Measurements from ENCODE around the gene HS6ST3. TPM values are rescaled to one million over a fixed set of nuclear protein-coding genes. Genes with fewer than 3 reads are reported as not detected.

Gene HS6ST3
- total RNA-seq, 2 experiments from 2014 or later = not detected

DNA sequence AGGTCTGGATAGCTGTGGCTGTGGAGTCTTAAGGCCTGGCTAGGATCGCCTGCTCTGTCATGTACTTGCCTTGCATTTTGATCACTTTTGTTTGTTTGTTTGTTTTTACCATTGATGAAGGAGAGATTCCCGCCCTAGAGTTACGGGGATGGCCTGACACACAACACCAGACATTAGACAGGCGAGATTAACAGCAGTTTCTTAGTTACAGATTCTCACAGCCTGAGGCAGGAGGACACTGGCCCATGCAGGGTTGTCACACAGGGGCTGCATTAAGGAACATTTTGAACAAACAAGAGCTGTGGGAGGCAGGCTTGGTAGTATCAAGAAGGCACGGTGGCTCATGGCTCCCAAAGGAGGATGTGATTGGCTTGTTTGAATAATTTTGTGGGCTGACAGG is 291.8 kb downstream of the HS6ST3 start:
- Mint-ChIP-seq H3K9me3 (ENCODE audit: insufficient read depth) (peaks cover 7% of the 10 kb centered on the region), H3K27ac (no peak overlapping the region), H3K36me3 (ENCODE audit: low read depth) (no peaks in the 10 kb centered on the region), H3K27me3 (ENCODE audit: low read depth) (no peaks in the 10 kb centered on the region), H3K4me3 (no peak overlapping the region), H3K4me1 (ENCODE audit: low read depth) (no peaks in the 10 kb centered on the region)
- DNase-seq = no peak
- CTCF ChIA-PET = no interaction called here
- no peak for ATAC-seq
- POLR2A ChIA-PET = no interaction called here

DNA sequence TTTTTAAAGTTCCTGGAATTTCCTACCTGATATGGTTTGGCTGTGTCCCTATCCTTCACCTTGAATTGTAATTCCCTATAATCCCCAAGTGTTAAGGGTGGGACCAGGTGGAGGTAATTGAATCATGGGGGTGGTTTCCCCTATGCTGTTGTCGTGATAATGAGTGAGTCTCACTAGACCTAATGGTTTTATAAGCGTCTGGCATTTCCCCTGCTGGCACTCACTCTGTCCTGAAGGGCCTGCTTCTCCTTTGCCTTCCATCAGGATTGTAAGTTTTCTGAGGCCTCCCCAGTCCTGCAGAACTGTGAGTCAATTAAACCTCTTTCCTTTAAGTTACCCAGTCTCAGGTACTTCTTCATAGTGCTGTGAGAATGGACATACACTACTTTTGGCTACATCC is 298.7 kb downstream of the HS6ST3 start:
- Mint-ChIP-seq H3K36me3 (ENCODE audit: low read depth) (no peaks in the 10 kb centered on the region), H3K4me1 (ENCODE audit: low read depth) (no peaks in the 10 kb centered on the region), H3K27ac (no peak overlapping the region), H3K9me3 (ENCODE audit: insufficient read depth) (peaks cover 3% of the 10 kb centered on the region), H3K27me3 (ENCODE audit: low read depth) (no peaks in the 10 kb centered on the region), H3K4me3 (no peak overlapping the region)
- ChIA-PET CTCF (no interaction called here), POLR2A (no interaction called here)
- ATAC-seq = no peak
- DNase-seq = no peak

DNA sequence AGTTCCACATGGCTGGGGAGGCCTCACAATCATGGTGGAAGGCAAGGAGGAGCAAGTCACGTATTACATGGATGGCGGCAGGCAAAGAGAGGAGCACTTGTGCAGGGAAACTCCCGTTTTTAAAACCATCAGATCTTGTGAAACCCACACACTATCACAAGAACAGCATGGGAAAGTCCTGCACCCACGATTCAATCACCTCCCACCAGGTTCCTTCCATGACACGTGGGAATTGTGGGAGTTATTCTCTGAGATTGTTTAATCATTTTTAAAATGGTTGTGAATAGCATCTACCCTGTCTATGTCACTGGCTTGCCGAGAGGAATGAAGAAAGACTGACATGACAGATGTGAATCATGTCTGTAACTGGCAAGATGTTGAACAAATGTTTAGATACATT is 301.7 kb downstream of the HS6ST3 start:
- Mint-ChIP-seq H3K9me3 (ENCODE audit: insufficient read depth) (no peaks in the 10 kb centered on the region), H3K36me3 (ENCODE audit: low read depth) (no peaks in the 10 kb centered on the region), H3K4me1 (ENCODE audit: low read depth) (no peaks in the 10 kb centered on the region), H3K27ac (no peak overlapping the region), H3K27me3 (ENCODE audit: low read depth) (no peaks in the 10 kb centered on the region), H3K4me3 (no peak overlapping the region)
- no peak for DNase-seq
- POLR2A ChIA-PET = no interaction called here
- CTCF ChIA-PET = no interaction called here
- ATAC-seq = no peak

DNA sequence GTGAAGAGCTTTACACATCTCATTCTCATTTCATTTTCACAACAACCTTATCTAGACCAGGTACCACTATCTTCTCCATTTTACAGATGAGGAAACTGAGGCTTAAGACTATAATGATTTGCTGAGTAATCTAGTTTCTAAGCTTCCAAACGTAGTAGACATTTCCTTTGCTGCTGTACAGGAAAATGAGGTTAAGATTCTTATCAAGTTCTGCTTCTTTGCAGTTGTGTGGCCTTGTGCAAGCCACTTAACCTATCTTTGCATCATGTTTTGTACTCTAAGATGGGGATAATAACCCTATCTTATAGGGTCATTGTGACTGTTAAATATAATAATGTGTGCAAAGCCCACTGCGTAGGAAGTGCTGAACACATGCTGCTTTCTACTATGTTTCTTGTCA is 307.9 kb downstream of the HS6ST3 start:
- Mint-ChIP-seq H3K36me3 (ENCODE audit: low read depth) (no peaks in the 10 kb centered on the region), H3K27me3 (ENCODE audit: low read depth) (no peaks in the 10 kb centered on the region), H3K4me1 (ENCODE audit: low read depth) (no peaks in the 10 kb centered on the region), H3K4me3 (no peak overlapping the region), H3K9me3 (ENCODE audit: insufficient read depth) (no peaks in the 10 kb centered on the region), H3K27ac (no peak overlapping the region)
- POLR2A ChIA-PET = no interaction called here
- DNase-seq (no peak), ATAC-seq (no peak)
- CTCF ChIA-PET = no interaction called here

DNA sequence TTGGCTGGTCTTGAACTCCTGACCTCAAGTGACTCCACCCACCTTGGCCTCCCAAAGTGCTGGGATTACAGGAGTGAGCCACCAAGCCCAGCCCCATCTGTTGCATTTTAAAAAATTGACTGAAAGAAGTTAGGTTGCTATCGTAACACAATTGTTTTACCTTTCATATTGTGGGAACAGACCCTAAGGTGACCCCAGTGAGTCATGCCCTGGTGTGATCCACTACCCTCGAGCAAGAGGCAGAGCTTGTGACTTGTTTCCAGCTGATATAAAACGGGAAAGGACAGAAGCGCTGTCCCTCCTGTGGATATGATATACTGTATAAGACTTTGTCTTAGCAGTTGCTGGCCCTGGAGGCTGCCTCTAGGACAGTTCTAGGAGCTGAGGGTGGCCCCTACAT is 308.6 kb downstream of the HS6ST3 start:
- ChIA-PET POLR2A (no interaction called here), CTCF (no interaction called here)
- no peak for ATAC-seq

DNA sequence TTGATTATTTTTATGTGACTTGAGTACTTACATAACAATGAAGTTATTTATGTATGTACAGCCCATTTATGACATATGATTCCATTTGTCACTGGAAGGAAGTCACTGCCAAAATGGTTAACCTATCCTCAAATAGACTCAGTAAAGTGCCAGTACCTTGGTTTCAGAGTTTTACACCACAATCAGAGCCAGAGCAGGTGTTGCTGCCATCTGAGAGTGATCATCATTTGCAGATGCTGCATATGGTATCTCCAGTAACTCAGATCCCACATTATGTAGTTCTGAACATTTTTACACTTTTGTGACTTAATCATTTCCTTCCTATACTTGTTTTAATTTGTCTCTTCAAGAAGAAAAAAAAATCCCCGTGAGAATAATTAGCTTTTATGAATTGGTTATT is 313.3 kb downstream of the HS6ST3 start:
- Mint-ChIP-seq H3K4me3 (no peak overlapping the region), H3K4me1 (ENCODE audit: low read depth) (no peaks in the 10 kb centered on the region), H3K9me3 (ENCODE audit: insufficient read depth) (no peaks in the 10 kb centered on the region), H3K36me3 (ENCODE audit: low read depth) (no peaks in the 10 kb centered on the region), H3K27me3 (ENCODE audit: low read depth) (no peaks in the 10 kb centered on the region), H3K27ac (no peak overlapping the region)
- no peak for DNase-seq
- ChIA-PET POLR2A (interaction anchor here (0.7 kb wide), 1 partner anchor 418 kb away, joined by 3 read pairs; no protein-coding TSS in a partner anchor), CTCF (no interaction called here)
- no peak for ATAC-seq

More for the DNA sequence above, 308.6 kb downstream of the HS6ST3 start:
- Mint-ChIP-seq H3K27ac (no peak overlapping the region), H3K4me1 (ENCODE audit: low read depth) (no peaks in the 10 kb centered on the region), H3K4me3 (no peak overlapping the region), H3K36me3 (ENCODE audit: low read depth) (no peaks in the 10 kb centered on the region), H3K9me3 (ENCODE audit: insufficient read depth) (no peaks in the 10 kb centered on the region), H3K27me3 (ENCODE audit: low read depth) (no peaks in the 10 kb centered on the region)
- no peak for DNase-seq

DNA sequence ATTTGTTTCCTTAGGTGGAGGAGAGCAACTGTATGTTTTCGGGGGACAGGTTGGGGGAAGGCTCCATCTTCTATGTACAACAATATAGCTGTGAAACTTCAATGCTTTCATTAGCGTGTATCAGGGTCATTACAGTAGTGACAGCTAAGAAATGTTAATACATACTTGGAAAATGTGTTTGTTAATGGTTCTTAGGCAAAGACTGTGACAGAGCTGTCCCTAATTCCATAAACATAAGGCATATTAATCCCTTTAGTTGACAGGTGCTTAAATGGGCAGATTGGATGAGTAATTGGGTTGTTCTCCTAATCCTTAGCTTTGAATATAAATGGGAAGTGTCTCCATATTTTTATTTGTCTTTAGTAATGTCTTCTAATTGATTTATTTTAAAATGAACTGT is 313.7 kb downstream of the HS6ST3 start:
- Mint-ChIP-seq H3K4me3 (no peak overlapping the region), H3K27me3 (ENCODE audit: low read depth) (no peaks in the 10 kb centered on the region), H3K9me3 (ENCODE audit: insufficient read depth) (no peaks in the 10 kb centered on the region), H3K4me1 (ENCODE audit: low read depth) (no peaks in the 10 kb centered on the region), H3K27ac (no peak overlapping the region), H3K36me3 (ENCODE audit: low read depth) (no peaks in the 10 kb centered on the region)
- DNase-seq = no peak
- CTCF ChIA-PET = no interaction called here
- POLR2A ChIA-PET = interaction anchor here (0.7 kb wide), 1 partner anchor 418 kb away, joined by 3 read pairs; no protein-coding TSS in a partner anchor
- ATAC-seq = no peak

DNA sequence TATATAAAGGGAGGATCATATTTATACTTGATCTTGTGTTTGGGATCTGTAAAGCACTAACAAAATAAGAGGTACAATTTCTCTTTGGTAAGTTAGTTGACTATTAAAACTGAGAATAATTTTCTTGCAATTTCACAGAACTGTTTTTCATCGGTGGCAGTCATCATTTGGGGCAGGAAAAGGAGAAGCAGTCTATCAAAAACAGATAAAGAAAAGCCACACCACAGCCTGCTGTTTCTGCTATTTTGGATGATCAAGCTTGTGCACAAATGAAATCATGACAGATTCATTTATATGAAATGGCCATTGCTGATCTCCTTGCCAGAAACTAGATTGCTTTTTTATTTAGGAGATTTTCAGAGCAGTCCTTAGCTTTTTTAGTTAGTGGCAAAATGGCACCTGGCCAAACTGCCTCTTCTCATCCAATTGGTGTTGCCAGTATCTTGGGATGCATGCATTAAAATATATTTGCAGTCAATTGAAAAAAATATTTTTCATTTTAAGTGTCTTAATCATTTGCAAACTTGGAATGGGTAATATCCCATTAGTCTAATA is 326.0 kb downstream of the HS6ST3 start:
- no peak for DNase-seq
- ChIA-PET CTCF (no interaction called here), POLR2A (no interaction called here)
- ATAC-seq = no peak
- Mint-ChIP-seq H3K27ac (no peak overlapping the region), H3K4me3 (no peak overlapping the region), H3K9me3 (ENCODE audit: insufficient read depth) (peaks cover 10% of the 10 kb centered on the region), H3K27me3 (ENCODE audit: low read depth) (no peaks in the 10 kb centered on the region), H3K4me1 (ENCODE audit: low read depth) (no peaks in the 10 kb centered on the region), H3K36me3 (ENCODE audit: low read depth) (no peaks in the 10 kb centered on the region)

DNA sequence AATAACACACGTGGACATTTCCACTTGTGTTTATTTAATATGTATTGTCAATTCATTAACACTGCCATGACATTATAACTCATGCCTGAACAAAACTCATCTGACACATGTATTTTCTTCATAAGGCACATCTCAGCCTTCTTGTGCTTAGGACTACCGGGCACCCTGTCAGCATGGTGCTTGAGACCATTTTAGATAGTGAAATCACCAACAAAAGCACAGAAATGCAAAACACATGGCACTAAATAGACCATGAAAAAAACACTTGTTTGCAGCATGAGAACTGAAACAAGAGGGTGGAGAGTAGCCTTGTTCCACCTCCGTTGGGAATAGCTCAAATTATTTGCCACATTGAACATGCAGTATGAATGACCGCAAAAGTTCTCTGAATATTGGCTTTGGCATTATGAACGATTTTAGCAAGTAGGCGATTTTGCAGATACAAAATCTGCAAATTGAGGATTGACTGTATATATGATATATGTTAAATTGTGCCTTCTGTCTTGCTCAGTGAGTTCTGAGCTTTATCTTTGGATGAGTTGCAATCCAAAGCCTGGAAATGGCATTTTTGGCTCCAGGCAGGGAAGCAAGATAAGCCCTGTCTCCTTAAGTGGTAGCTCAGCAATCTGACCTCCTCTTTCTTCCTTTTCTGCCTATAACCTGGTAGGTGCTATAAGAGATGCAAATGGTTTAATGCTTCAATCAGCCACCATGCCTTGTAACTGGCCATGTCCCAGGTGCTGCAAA is 328.2 kb downstream of the HS6ST3 start:
- CTCF ChIA-PET = no interaction called here
- Mint-ChIP-seq H3K27ac (no peak overlapping the region), H3K9me3 (ENCODE audit: insufficient read depth) (peaks cover 11% of the 10 kb centered on the region), H3K36me3 (ENCODE audit: low read depth) (no peaks in the 10 kb centered on the region), H3K4me3 (no peak overlapping the region), H3K27me3 (ENCODE audit: low read depth) (no peaks in the 10 kb centered on the region), H3K4me1 (ENCODE audit: low read depth) (no peaks in the 10 kb centered on the region)
- POLR2A ChIA-PET = no interaction called here
- ATAC-seq (no peak), DNase-seq (no peak)

DNA sequence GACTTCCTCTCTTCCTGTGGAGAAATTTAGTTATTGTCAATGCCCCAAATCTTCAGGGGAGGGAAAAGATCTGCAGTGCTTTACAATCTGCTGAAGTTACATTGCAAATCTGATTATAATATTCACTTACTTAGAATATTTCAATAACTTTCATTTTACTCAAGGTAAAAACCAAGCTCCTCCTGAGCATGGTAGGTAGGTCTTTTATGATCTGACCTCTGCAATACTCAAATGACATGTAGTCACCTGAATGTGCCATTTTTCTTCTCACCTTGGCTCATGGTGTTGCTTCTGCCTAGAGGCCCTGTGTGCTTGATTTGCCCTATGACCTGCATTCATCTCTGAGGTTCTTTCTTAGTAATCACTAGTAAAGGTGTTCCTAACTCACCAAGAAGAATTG is 331.4 kb downstream of the HS6ST3 start:
- DNase-seq (no peak), ATAC-seq (no peak)
- no peaks in the 10 kb centered on the region for H3K4me1 Mint-ChIP-seq (ENCODE audit: low read depth)
- H3K27ac Mint-ChIP-seq = no peak overlapping the region
- CTCF ChIA-PET = no interaction called here
- no peaks in the 10 kb centered on the region for H3K27me3 Mint-ChIP-seq (ENCODE audit: low read depth)
- no peaks in the 10 kb centered on the region for H3K36me3 Mint-ChIP-seq (ENCODE audit: low read depth)
- POLR2A ChIA-PET = no interaction called here
- H3K9me3 Mint-ChIP-seq (ENCODE audit: insufficient read depth) = peaks cover 13% of the 10 kb centered on the region
- H3K4me3 Mint-ChIP-seq = no peak overlapping the region

DNA sequence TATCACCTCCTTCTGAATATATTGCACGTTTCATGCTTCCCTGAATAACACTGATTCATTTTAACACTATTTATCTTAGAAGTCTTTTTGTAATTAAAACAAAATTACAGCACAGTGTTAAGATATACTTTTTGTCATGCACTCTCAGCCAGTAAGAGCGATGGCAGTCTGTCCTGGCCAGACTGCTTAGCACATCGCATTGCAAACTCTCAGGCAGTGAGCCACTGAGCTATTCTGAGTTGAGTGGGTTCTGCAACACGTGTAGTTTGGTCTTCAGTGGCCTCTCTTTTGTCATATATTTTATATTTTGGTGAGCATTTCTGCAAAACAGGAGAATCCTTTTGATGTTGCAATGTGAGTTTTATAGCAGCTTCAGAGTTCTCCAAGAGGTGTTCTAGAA is 332.1 kb downstream of the HS6ST3 start:
- no peak for ATAC-seq
- H3K4me3 Mint-ChIP-seq = no peak overlapping the region

DNA sequence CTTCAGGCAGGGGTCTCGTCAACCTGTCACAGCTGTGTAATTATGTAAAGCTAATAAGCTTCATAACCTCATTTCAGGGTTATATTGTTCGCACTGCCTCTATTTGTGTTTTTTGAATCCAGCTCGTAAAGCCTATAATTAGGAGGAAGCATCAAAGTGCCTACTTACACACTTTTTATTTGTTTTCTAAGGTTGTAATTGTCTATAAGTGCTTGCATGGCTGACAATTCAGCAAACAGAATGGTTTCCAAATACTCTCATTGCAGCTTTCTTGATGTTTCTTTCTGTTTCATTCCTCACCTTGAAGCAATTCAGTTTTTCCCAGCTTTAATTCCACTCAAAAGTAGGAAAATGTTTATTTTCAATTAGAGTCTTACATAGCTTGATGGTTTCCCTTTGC is 336.3 kb downstream of the HS6ST3 start:
- CTCF ChIA-PET = no interaction called here
- POLR2A ChIA-PET = no interaction called here
- Mint-ChIP-seq H3K4me3 (no peak overlapping the region), H3K4me1 (ENCODE audit: low read depth) (no peaks in the 10 kb centered on the region), H3K36me3 (ENCODE audit: low read depth) (no peaks in the 10 kb centered on the region), H3K27ac (no peak overlapping the region), H3K9me3 (ENCODE audit: insufficient read depth) (peaks cover 9% of the 10 kb centered on the region), H3K27me3 (ENCODE audit: low read depth) (no peaks in the 10 kb centered on the region)
- DNase-seq = no peak
- ATAC-seq = no peak

More for the DNA sequence above, 332.1 kb downstream of the HS6ST3 start:
- H3K27ac Mint-ChIP-seq = no peak overlapping the region
- H3K9me3 Mint-ChIP-seq (ENCODE audit: insufficient read depth) = peaks cover 10% of the 10 kb centered on the region
- H3K36me3 Mint-ChIP-seq (ENCODE audit: low read depth) = no peaks in the 10 kb centered on the region
- H3K4me1 Mint-ChIP-seq (ENCODE audit: low read depth) = no peaks in the 10 kb centered on the region
- POLR2A ChIA-PET = no interaction called here
- no peak for DNase-seq
- CTCF ChIA-PET = no interaction called here
- H3K27me3 Mint-ChIP-seq (ENCODE audit: low read depth) = no peaks in the 10 kb centered on the region

DNA sequence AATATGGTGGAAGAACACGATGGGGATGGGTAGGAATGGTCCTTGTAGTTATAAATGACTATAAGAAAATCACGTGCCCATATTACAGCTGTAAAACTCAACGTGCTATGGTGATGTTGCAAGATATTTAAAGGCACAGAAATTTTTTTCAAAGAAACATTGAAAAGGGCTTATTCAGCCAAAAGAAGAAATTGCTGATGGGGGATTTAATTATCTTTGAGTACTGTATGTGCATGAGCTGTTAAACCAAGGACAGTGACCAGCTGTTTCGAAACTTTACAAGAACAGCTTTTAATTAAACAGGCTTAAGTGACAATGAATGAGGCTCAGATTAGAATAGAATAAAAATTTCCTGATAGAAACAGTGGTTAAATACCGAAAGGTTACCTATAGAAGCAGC is 339.0 kb downstream of the HS6ST3 start:
- Mint-ChIP-seq H3K36me3 (ENCODE audit: low read depth) (no peaks in the 10 kb centered on the region), H3K9me3 (ENCODE audit: insufficient read depth) (peaks cover 5% of the 10 kb centered on the region), H3K4me1 (ENCODE audit: low read depth) (no peaks in the 10 kb centered on the region), H3K27me3 (ENCODE audit: low read depth) (no peaks in the 10 kb centered on the region), H3K4me3 (no peak overlapping the region), H3K27ac (no peak overlapping the region)
- POLR2A ChIA-PET = no interaction called here
- CTCF ChIA-PET = no interaction called here
- ATAC-seq (no peak), DNase-seq (no peak)

Measured in activated CD8-positive, alpha-beta T cell treated with anti-CD3 and anti-CD28 coated beads, Interleukin-2, amount 10 ng/mL, durations not matched to agents 7 days and 5 days (primary cell).